Suppressor macrophage treated with lipopolysaccharide for 4 hours (primary cell): ENCODE data around the gene LARGE1.
"Not testable (repeated sequence)": the region's sequence is repeated elsewhere in the genome, so short reads cannot be mapped to it uniquely, and the experiment has no call there.

Experiments
- DNase-seq: peaks from one replicate; pipeline ENCODE4 v3.0.0-alpha.2; 2020

Gene LARGE1

DNA sequence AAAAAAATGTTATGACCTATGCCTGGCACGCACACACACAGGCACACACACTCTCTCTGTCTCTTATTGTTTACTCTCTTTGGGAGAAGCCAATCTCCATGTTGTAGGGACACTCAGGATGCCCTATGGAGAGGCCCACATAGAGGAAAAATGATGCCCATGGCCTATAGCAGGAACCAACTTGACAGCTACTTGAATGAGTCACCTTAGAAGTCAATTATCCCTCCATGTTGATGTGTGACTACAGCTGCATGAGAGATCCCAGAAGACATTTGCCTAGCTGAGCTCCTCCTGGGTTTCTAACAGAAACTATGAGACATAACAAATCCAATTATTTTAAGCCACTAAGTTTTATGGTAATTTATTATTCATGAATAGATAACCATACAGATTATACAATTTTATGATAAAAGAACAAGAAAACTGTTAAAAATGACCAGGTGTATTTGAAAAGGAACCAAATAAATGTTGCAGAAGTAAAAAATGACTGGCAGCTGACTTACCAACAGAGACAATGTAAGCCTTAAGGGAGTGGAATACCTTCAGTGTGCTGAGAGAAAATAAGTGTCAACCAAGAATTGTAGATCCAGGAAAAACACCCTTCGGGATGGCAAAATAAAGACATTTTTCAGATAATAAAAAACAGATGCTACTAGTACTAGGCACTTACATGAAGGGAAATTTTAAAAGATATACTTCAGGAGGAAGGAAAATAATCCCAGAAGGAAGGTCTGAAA, 458.4 kb downstream of the LARGE1 start:
- no peak for DNase-seq

DNA sequence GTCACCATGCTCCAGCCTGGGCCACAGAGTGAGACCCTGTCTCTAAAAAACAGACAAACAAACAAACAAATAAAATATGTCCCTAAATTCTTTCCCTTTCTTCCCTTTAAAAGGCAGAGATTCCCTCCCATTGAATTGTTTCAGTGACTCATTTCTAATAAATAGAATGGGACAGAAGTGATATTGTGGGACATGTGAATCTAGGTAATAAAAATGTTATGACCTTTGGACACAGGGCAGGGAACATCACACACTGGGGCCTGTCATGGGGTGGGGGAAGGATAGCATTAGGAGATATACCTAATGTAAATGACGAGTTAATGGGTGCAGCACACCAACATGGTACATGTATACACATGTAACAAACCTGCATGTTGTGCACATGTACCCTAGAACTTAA, 459.0 kb downstream of the LARGE1 start:
- not testable (repeated sequence) for DNase-seq

DNA sequence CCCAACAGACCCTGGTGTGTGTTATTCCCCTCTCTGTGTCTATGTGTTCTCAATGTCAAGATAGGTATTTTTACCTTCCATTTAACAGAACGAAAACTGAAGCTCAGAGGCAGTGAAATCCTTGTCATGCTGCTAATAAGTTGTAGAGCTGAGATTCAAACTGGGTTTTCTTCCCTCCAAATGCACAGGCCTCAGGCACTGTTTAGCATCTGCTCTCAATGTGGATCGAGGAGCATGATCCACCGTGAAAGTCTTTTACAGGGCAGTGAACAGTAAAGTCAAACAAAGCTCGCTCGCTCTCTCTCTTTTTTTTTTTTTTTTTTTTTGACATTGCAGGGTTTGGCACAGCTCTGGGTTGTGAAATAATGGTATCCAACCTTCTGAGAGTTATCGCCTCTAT, 461.1 kb downstream of the LARGE1 start:
- DNase-seq = no peak

DNA sequence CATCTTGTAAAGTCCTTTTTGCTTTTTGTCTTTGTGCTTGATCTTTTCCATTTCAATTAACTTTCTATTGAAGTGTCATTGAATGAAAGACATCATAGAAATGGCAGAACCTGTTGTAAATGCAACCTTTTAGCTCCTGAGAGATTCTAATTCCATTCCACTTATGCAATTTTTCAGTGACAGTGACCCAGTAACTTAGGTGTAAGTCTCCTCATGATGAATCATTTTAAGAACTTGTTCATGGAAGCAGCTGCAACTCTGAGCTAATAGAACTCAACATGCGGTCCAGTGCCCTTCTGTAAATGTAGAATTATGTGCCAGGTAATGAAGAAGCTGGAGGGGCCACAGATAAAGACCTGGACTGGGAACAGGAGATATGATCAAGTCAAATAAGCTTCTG, 463.8 kb downstream of the LARGE1 start:
- DNase-seq = no peak

DNA sequence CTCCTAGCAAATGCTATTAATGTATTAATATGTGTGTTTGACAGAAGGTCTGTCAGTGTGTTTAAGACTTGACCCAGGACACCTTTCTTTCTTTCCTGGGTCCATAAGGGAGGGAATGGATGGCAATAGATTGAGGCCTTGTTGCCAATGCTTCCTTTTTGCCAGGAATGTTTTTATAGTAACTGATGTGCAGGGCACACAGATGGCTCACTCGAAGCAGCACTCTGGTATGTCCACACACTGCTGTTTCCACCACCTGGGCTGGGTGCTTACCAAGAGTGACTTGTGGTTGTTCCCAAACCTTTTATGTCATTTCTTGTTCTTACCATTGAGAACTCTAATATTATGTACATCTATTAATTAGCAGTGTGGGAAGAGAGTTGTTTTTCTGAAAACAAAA, 465.2 kb downstream of the LARGE1 start:
- no peak for DNase-seq

DNA sequence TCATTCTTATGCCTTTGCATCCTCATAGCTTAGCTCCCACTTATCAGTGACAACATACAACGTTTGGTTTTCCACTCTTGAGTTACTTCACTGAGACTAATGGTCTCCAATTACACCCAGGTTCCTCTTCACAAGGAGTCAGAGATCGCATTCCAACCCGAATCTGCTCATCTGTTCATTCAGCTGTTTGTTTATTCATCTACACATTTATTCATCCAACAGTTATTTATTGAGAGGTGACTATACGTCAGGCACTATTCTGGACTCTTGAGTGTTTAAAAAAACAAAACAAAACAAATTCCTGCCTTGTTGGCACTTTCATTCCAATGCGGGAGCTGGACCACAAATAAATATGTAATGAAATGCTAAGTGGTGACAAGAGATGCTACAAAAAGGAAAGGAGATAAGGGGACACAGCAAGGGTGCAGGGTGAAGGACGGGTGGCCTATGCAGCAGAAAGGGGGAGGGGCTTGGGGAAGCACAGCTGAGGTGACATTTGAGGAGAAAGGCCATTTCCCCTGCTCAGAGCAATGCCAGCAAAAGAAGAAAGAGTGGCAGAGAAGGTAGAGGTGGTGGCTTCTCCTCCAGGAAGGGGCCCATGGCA, 468.3 kb downstream of the LARGE1 start:
- no peak for DNase-seq

DNA sequence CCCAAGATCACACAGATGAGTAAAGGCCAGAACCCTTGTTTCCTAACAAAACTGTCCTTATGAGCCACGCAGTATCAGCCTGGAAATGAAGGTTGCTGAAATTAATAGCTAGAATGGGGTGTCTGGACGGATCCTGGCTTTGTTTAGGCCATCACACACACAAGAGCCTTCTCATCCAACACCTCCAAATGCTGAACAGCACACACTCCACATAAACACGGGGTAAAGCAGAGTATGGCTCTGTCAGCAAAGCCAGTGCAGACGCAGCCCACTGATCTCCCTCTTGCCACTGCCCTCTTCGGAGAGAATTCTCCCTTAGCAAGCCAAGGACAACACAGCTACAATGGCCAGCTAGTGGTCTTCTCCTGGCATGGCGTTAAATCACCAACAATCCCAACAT, 469.5 kb downstream of the LARGE1 start:
- no peak for DNase-seq

DNA sequence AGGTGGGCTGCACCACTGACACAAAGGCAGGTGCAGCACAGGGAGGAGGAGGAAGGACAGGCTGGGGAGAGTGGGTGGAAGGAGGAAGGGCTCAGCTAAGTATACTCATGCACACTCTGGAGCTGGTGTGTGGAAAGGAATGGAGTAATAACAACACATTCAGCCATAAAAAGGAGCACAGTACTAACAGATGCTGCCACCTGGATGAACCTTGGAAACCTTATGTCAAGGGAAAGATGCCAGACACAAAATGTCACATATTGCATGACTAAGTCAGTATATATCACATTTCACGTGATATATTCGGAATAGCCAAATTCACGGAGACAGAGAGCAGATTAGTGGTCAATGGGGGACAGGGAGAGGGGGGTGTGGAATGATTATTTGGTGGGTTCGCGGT, 472.5 kb downstream of the LARGE1 start:
- no peak for DNase-seq

DNA sequence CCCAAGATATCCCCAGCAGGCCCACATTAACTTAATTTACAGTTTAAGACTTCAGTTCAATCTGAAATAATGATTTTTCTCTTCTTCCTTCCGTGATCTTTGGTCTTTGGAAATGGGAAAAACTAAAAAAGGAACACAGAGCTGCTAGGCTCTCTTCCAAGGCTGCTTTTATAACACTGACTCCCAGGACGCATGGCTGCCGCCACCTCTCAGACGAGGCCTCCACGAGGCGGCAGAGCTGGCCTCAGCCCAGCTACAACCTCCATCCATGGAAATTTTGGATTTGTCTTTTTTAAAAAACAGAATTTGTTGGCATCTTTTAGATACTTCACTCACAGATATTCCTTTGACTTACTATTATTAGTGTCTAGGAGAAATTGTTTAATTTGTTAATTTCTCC, 476.6 kb downstream of the LARGE1 start:
- no peak for DNase-seq

DNA sequence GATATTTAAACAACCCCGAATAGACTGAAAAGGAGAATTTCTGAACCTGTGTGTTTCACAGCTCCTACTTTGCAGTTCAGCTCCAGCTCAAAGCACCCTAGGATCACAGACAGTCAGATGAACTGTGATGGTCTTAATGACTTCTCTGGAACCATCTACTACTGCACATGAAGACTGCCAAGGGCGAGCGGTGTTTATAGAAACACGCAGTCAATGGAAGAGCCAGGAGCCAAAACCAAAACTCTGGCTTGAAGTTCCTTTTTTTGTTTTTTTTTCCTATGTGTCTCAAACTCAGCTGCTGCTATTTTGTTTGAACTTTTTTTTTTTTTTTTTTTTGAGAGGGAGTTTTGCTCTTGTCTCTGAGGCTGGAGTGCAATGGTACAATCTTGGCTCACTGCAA, 479.5 kb downstream of the LARGE1 start:
- DNase-seq = no peak

DNA sequence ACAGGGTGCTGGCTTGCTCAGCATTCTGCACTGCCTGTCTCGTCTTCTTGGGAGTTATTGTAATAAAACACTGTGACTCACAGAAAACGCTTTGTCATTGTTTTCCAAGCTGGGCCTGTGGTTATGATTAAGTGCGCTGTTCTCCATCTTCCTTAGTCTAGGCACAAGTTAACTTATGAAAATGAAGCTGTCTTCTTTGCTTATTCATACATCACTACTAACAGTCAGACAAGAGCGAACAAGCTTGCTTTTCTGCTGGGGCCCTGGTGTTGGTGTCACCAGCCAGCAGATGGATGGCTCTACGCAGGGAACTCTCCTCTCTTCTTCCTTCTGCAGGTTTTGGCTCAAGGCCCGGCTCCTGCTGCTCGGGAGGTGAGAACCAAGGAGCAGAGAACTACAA, 482.0 kb downstream of the LARGE1 start:
- no peak for DNase-seq

DNA sequence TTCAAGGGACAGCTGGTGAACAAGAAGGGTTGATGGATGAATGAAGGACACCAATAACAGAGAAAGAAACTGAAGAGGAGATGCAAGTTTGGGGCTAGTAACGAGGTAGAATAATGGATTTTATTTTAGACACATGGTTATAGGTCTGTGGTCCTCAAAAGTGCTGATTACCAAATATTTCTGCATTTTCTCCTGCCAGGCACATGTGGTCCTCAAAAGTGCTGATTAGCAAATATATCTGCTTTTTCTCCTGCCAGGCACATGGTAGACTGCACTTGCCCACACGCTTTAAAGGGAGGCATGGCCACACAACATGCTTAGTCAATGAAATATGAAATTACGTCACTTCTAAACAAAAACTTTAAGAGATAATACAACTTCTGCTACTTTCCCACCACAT, 489.0 kb downstream of the LARGE1 start:
- DNase-seq = no peak

DNA sequence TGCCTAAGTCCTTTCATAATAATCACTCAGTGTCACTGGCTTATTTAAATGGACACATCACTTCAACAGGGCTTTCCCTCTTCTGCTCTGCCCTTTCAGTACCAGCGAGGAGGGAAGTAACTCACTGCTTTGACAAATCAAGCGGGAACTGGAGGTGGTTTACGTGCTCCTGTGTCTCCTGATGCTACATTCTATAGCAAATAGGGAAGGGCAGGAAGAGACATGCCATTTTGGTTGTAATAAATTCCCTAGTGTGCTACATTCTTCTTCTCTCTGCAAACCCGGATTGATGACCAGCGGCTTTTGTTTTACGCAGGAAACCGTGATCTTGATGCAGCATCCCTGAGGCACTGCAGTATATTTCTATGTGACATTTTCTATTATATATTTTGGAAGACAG, 491.0 kb downstream of the LARGE1 start:
- DNase-seq = no peak

DNA sequence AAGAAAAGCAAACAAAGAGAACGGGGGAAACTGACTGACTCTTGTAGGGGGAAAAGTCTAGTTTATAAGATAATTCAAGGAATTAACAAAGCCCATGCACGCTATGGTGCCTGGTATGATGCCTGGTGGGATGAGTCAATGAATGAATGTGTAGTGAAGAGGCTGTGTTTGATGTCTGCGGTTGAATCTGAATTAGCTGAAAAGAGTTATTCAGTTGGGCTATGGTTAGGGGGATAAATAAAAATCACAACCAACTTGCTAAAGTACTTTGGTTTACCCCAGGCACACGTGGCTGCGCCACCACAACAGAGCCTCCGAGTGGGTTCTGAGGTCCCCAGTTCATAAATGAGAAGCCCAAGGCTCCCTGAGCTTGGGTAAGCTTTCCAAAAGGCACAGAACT, 492.8 kb downstream of the LARGE1 start:
- no peak for DNase-seq

DNA sequence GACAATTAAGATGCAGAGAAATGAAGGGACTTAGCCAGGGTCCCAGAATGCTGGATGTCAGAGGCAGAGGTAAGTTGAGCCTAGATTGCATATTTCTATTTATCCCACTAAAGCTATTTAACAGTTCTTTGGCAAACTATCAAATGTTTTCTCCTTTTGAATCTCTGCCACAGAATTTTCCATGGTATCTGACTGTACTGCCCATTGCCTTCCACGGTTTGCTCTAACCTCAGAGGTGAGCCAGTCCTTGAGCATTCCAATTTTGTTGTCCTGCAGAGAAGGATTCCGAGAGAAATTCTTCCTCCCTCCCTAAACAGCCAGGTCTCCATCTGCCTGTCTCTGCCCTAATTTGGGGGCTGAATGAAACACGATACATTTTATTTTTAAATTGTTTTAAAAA, 493.8 kb downstream of the LARGE1 start:
- no peak for DNase-seq

DNA sequence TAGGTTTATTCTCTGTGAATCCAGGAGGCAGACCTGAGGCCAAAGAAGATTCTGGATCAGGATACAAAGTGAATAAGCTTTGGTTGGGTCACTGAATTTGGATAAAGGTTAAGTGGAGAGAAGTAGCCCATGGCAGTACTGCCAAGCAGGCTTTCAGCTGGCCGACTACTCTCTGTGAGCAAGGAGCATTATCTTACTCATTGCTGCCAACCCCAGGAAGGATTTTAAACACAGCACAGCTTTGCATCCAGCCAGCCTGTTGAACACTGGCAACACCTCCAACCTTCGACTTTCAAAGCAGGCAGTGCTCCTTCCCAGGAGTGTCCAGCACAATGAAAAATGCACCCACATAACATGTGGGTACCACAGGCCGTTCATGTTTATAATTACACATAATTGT, 498.4 kb downstream of the LARGE1 start:
- DNase-seq = no peak

DNA sequence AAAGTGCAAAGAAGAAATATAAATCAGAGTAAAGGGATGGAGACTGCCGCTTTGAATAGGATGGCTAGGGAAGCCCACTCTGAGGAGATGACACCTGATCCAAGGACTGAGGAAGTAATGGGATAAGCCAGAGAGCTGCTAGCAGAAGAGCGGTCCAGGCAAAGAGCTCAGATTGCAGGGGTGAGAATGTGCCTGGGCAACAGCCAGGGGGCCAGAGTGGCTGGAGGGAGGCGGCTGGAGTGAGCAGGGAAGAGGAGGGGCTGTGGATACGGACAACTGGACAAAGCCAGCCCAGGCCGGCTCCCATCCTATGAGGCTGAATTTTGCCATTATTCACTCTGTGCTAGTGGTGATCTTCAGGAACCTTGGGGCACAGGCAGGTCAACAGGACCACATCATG, 501.8 kb downstream of the LARGE1 start:
- no peak for DNase-seq

DNA sequence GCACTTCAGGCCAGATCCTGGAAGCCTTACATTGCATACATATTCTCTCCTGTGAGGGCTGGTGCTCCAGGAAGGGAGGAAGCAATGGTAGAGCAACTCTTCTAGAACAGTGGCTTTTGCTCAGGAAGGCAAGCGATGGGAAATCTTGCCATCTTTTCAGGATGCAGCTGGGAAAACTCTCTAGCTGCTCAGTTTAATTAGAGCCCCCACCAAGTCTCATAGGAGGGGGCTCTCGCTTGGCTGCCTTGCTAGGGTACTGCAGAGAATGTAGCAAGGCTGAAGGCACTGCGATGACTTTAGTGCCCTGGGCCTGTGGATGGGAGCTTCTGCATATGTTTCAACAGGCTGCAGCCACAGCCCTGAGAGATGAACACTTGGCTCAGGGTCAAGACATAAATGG, 504.9 kb downstream of the LARGE1 start:
- DNase-seq = no peak

DNA sequence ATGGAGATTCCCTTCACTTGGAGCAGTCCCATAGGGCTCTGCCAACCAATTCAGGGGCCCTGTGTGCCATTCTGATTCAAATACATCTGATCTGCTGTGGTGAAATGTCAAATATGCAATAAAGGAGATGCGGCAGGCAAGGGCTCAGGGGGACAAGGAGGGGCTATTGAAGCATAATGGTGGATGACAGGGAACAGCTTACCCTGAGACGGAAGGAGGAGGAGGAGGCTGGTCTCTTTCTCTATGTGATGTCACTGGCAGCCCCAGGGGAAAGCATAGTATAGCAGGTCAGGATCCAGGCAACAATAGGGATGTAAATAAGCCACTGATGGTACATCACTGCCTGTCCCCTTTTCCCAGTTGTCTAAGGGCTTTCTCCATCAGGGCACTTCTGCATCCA, 511.2 kb downstream of the LARGE1 start:
- no peak for DNase-seq

DNA sequence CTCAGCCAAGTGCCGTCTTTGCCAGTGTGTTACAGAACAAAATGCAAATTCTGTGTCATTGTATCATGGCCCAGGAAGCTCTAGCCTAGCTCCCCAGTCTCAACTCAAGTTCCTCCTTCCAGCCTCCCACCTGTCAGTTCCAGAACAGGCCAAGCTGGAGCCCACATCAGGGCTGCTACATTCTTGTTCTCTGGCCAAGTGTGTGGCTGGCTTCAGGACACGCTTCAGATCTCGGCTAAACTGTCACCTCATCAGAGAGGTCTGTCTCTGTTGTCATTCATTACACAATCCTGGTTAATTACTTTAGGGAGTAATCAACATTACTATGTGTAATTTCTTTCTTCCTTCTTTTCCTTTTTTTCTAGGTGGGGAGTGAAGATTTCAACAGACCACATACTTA, 515.1 kb downstream of the LARGE1 start:
- no peak for DNase-seq

DNA sequence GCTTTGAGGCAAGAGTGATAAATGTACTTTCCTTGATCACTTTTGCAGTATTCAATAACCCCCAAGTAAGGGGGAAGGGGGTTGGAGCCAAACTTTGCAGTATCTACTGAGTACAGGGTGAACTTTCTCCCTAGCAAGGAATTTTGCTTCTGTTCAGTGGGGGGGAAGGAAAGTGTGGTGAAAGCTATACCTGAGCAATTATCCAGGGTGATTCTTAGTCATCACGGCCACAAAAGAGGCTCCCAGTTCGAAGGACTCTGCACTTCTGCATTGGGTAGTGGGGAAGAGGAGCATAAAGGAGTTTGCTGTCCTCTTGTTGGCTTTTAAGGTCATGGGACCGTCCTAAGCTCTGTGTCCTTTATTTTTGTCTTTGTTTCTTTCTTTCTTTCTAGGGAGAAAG, 515.6 kb downstream of the LARGE1 start:
- DNase-seq = no peak

DNA sequence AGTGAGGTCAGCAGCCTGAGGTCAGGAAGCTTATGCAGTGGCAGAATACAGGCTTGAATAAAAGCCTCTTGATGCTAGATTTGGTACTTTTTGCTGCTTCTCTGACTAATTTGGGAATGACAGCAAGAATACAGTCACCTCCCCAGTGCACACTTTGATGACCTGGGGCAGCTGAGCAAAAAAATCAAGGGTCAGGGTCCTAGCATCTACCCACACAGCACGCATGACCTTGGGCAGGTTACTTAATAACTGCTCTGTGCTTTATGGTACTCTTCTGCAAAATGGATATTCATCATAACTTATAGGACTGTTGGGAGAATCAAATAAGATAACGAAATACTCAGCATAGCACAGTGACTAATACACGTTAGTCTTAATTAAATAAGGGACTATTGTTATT, 518.0 kb downstream of the LARGE1 start:
- DNase-seq = no peak

DNA sequence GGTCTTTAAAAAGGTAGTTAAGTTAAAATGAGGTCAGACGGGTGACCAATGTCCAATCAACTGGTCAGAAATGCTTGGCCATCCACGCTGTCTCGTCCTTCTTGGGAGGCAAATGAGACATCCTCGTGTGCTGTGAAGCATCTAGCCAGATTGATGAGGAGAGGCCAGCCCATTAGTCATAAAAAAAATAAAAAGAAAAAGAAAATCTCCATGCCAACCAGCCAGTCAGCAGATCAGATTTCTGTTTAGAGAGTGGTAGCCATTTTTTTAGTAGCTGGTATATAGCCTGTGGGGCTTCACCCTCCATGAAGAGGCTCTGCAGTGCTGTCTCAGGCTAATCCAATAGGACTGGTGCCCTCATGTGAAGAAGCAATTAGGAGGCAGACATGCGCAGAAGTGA, 519.0 kb downstream of the LARGE1 start:
- no peak for DNase-seq

DNA sequence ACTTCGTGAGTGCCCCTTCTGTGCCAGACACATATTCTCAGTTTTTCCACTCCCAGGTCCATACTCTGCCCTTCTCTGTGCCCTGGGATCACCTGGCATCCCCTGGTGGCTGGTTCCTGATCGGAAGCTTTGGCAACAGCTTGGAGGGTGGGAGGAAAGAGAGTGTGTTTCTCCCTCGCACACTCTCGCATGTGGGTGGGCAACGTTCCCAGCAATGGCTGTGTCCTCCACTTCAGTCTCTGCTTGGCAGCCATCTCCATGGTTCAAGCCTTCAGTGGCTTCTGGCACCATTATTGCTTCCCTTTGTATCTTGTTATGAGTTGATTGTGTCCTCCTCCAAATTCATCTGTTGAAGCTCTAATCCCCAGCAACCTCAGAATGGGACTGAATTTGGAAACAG, 519.4 kb downstream of the LARGE1 start:
- DNase-seq = no peak
